ENCODE measurements around the gene AREL1.

Gene AREL1

GRCh38 chr14:74656964-74657363 is 55.9 kb downstream of the AREL1 start:
- Mint-ChIP-seq H3K4me3 (no peak overlapping the region), H3K9me3 (no peaks in the 10 kb centered on the region), H3K27ac (no peak overlapping the region), H3K27me3 (no peaks in the 10 kb centered on the region), H3K4me1 (peaks cover 2% of the 10 kb centered on the region), H3K36me3 (ENCODE audit: low read depth) (peaks cover 23% of the 10 kb centered on the region)
- ATAC-seq, result no peak
- DNase-seq, result no peak

DNA sequence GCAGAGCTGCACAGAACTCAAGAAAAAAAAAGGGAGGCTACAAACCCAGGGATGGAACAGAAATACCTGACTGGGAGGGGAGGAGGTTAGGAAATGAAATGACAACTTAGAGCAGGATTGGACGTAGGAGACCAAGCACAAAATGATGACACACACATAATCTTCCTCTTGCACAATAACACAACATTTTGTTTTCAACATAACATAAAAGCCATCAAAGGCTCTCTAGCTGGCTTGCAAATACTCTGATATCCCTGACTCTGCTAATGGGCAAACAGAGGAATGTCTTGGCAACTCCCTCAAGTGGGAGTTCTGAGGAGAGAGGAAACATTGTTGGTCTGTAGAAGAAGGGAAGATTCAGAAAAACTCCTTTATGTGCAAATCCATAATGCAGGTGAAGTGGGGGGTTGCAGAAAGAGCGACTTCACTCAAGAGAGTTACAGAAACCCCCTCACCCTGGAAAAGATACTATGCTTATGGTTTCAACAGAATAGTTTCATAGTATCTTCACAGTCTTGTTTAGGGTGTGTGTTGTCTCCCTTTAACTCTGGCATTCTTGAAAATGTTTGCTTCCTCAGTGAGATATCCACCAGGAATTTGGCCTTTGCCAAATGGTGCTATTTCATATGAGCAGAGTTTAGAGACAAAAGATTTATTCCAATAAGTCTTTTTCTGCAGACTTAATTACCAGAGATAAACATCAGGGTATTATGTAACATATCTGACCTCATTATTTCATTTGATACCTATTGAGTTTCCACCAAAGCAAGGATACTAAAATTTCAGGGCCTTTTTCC is 57.1 kb downstream of the AREL1 start:
- Mint-ChIP-seq H3K4me3 (no peak overlapping the region), H3K27ac (no peak overlapping the region), H3K36me3 (ENCODE audit: low read depth) (peaks cover 16% of the 10 kb centered on the region), H3K4me1 (peaks cover 6% of the 10 kb centered on the region), H3K9me3 (no peaks in the 10 kb centered on the region), H3K27me3 (no peaks in the 10 kb centered on the region)
- DNase-seq (no peak), ATAC-seq (no peak)

DNA sequence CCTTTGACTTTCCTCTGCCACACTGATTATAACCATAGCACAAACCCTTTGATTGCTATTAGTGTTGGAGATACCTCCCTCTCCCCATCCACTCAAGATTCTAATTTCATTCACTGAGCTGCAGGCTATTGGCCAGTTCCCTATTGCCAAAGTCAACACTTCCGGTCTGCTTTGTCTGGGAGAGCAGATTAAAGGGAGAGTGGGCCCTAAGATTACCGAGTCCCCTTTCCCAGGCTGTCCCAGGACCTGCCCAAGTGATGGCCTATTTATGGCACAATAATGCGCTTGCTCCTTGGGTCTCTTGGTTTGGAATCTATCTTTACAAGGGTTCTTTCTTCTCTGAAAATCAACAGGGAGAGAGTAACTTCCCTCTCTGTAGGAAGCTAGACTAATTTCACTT is 57.9 kb downstream of the AREL1 start:
- DNase-seq (no peak), ATAC-seq (no peak)
- H3K27me3 Mint-ChIP-seq, result no peaks in the 10 kb centered on the region
- H3K9me3 Mint-ChIP-seq, result no peaks in the 10 kb centered on the region
- no peak overlapping the region for H3K4me3 Mint-ChIP-seq
- peaks cover 10% of the 10 kb centered on the region for H3K36me3 Mint-ChIP-seq (ENCODE audit: low read depth)
- no peak overlapping the region for H3K27ac Mint-ChIP-seq
- H3K4me1 Mint-ChIP-seq, result peaks cover 6% of the 10 kb centered on the region

- H3K27me3 Mint-ChIP-seq, result no peaks in the 10 kb centered on the region
- DNase-seq (no peak), ATAC-seq (no peak)
- H3K4me3 Mint-ChIP-seq, result no peak overlapping the region
- H3K36me3 Mint-ChIP-seq (ENCODE audit: low read depth), result peaks cover 5% of the 10 kb centered on the region
- no peak overlapping the region for H3K27ac Mint-ChIP-seq
- H3K9me3 Mint-ChIP-seq, result no peaks in the 10 kb centered on the region
- peaks cover 6% of the 10 kb centered on the region for H3K4me1 Mint-ChIP-seq
These were observed 59.3 kb downstream of the AREL1 start for GRCh38 chr14:74653386-74654138.

- no peaks in the 10 kb centered on the region for H3K9me3 Mint-ChIP-seq
- no peak for ATAC-seq
These were observed 60.3 kb downstream of the AREL1 start for GRCh38 chr14:74652541-74652940.

DNA sequence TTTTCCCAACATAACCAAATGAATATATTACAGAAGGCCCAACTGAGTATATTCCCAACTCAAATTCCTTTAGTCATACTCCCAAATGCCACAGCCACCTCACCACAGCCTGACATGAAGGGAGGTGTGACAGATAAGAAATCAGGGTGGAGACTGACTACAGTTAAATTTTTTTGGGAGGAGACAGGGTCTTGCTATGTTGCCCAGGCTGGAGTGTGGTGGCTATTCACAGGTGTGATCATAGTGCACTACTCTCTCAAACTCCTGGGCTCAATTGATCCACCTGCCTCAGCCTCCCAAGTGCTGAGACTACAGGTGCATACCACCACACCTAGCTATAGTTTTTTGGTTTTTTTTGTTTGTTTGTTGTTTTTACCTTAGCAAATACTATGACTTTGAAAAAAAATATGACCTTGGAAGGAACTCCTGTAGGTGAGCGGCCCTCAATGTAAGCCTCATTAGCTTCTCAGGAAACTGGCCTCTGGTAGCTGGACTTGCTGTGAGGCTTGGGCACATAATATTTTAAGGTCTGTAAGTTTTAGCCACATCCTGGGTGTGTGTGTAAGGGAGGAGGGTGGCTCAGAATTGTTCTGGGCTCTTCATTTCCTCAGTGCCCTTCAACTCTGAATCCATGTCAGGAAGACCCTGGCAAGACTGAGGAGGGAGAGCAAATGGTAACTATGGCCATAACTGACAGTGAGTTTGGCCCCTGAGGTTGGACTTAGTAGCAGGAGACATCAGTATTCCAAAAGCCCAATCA is 61.8 kb downstream of the AREL1 start:
- no peak for ATAC-seq
- Mint-ChIP-seq H3K9me3 (no peaks in the 10 kb centered on the region), H3K4me3 (no peak overlapping the region), H3K4me1 (peaks cover 4% of the 10 kb centered on the region), H3K36me3 (ENCODE audit: low read depth) (peaks cover 5% of the 10 kb centered on the region), H3K27me3 (no peaks in the 10 kb centered on the region), H3K27ac (no peak overlapping the region)
- no peak for DNase-seq

More at GRCh38 chr14:74652541-74652940, 60.3 kb downstream of the AREL1 start:
- H3K36me3 Mint-ChIP-seq (ENCODE audit: low read depth), result peaks cover 5% of the 10 kb centered on the region
- peaks cover 6% of the 10 kb centered on the region for H3K4me1 Mint-ChIP-seq
- no peak overlapping the region for H3K27ac Mint-ChIP-seq
- no peaks in the 10 kb centered on the region for H3K27me3 Mint-ChIP-seq
- DNase-seq, result no peak
- H3K4me3 Mint-ChIP-seq, result no peak overlapping the region

DNA sequence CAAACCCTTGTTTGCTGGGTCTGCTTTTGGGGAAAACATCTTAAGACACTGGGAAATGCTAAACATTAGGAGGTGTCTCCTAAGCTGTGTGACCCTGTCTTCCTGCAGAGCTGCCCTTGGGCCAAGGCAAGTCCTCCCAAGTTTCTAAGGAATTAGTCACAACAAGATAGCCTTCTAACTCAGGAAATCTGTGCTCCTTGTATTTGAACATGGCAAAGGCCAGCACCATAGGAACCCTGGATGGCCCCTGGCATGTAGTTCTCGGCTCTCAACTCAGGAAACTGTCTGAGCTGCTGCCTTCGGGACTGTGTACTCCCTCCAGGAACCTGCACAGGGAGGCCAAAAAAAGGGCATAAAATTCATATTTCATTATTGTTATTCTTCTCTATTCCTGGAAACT is 63.2 kb downstream of the AREL1 start:
- no peaks in the 10 kb centered on the region for H3K36me3 Mint-ChIP-seq (ENCODE audit: low read depth)
- no peak overlapping the region for H3K27ac Mint-ChIP-seq
- no peaks in the 10 kb centered on the region for H3K27me3 Mint-ChIP-seq
- H3K9me3 Mint-ChIP-seq, result no peaks in the 10 kb centered on the region
- H3K4me3 Mint-ChIP-seq, result no peak overlapping the region
- peaks cover 4% of the 10 kb centered on the region for H3K4me1 Mint-ChIP-seq
- no peak for ATAC-seq
- DNase-seq, result no peak

DNA sequence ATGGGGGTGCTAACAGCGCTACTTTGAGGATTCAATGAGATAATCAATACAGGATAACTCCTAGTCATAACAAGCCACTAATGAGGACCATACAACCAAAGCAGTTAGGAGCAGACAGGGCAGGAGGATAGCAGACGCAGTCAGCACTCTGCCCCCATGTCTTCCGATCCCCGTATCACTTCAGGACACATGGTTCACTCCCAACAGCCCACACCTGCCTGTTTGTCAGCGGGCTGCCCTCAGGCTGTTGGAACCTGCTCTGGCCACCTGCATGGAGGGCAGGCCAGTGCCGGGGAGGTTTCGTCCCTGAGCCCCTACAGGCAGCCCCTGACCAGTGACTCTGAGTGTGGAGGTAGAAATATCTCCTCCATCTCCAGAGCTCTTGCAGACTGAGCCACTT is 63.7 kb downstream of the AREL1 start:
- H3K36me3 Mint-ChIP-seq (ENCODE audit: low read depth), result no peaks in the 10 kb centered on the region
- H3K27me3 Mint-ChIP-seq, result no peaks in the 10 kb centered on the region
- H3K4me1 Mint-ChIP-seq, result peaks cover 4% of the 10 kb centered on the region
- H3K9me3 Mint-ChIP-seq, result no peaks in the 10 kb centered on the region
- DNase-seq (no peak), ATAC-seq (no peak)
- no peak overlapping the region for H3K27ac Mint-ChIP-seq
- no peak overlapping the region for H3K4me3 Mint-ChIP-seq

DNA sequence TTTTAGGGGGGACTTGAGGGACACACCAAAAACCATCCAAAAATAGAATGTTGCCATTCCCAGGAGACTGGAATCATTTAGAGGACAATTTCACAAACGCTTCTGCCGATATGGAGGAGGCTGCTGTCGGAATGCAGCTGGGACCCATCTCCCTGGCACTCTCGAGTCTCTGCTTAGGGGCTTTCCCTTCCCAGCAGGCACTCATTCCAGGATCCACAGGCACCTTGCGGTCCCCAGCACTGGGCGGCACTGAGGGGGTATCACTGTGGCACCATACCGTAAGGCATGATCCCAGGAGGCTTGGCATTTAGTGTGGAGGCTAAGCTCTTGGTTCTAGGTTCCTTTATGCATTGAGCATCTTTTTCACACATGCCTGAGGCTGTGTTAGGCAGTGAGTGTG is 64.3 kb downstream of the AREL1 start:
- Mint-ChIP-seq H3K27ac (no peak overlapping the region), H3K27me3 (no peaks in the 10 kb centered on the region), H3K4me3 (no peak overlapping the region), H3K36me3 (ENCODE audit: low read depth) (no peaks in the 10 kb centered on the region), H3K4me1 (peaks cover 4% of the 10 kb centered on the region), H3K9me3 (no peaks in the 10 kb centered on the region)
- ATAC-seq, result no peak
- no peak for DNase-seq

GRCh38 chr14:74647678-74648461 is 65.0 kb downstream of the AREL1 start:
- H3K27me3 Mint-ChIP-seq, result no peaks in the 10 kb centered on the region
- H3K36me3 Mint-ChIP-seq (ENCODE audit: low read depth), result no peaks in the 10 kb centered on the region
- DNase-seq, result no peak
- ATAC-seq, result no peak
- no peak overlapping the region for H3K4me3 Mint-ChIP-seq
- no peak overlapping the region for H3K27ac Mint-ChIP-seq
- H3K4me1 Mint-ChIP-seq, result peaks cover 4% of the 10 kb centered on the region
- no peaks in the 10 kb centered on the region for H3K9me3 Mint-ChIP-seq

DNA sequence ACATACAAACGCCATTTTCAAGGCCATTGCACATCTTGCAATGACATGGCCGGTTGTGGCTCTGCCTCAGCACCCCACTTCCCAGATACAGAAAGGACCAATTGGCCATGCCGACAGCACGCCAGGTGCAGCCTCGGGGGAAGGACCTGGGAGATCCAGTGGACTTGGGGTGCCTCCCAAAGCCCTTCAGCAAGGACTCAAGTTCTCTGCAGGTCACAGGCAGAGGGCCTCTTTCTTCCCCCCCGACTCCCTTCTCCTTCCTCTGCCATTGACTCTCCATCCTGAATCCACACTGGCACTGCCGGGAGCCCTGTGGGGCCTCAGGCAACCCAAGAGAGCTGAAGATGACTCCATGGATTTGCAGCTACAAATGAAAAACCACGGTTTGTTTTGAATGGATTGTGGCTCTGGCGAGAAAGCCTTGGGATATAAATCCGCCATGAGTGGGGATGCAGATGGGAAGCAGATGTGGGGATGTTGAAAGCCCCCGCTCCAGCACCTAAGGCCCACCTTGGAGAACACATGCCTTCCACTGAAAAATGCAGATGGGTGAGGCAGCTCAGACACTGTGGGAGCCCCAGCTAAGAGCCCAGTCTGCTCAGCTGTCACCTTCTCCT is 65.7 kb downstream of the AREL1 start:
- H3K27me3 Mint-ChIP-seq, result no peaks in the 10 kb centered on the region
- DNase-seq, result no peak
- no peaks in the 10 kb centered on the region for H3K36me3 Mint-ChIP-seq (ENCODE audit: low read depth)
- H3K4me1 Mint-ChIP-seq, result peaks cover 4% of the 10 kb centered on the region
- no peak overlapping the region for H3K4me3 Mint-ChIP-seq
- no peaks in the 10 kb centered on the region for H3K9me3 Mint-ChIP-seq
- ATAC-seq, result no peak
- no peak overlapping the region for H3K27ac Mint-ChIP-seq

- no peak overlapping the region for H3K27ac Mint-ChIP-seq
- no peaks in the 10 kb centered on the region for H3K4me1 Mint-ChIP-seq
- no peak for ATAC-seq
- no peak for DNase-seq
- no peaks in the 10 kb centered on the region for H3K27me3 Mint-ChIP-seq
- H3K4me3 Mint-ChIP-seq, result no peak overlapping the region
- H3K9me3 Mint-ChIP-seq, result no peaks in the 10 kb centered on the region
- H3K36me3 Mint-ChIP-seq (ENCODE audit: low read depth), result no peaks in the 10 kb centered on the region
These were observed 67.0 kb downstream of the AREL1 start for GRCh38 chr14:74645756-74646470.

DNA sequence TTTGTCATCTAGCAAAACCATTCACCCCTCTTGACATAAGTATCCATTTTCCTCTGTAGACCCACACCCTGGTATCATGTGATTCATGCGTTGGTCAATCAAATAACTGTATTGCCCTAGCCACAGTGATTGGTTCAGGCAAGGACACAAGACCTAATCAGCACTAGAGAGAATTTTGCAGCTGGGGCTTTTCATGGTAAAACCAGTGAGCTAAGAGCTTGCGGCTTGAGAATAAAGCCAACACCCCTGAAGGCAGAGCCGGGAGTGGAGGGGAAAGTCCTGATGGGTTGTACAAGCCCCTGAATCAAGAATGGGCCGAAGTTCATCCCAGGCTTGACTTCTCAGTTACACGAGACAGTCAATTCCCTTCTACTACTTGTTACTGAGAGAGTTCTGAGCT is 67.6 kb downstream of the AREL1 start:
- ATAC-seq, result no peak
- DNase-seq, result no peak
- Mint-ChIP-seq H3K27ac (no peak overlapping the region), H3K36me3 (ENCODE audit: low read depth) (no peaks in the 10 kb centered on the region), H3K4me1 (no peaks in the 10 kb centered on the region), H3K4me3 (no peak overlapping the region), H3K27me3 (no peaks in the 10 kb centered on the region), H3K9me3 (no peaks in the 10 kb centered on the region)
